ENCODE data around the gene MYORG.

Gene MYORG

DNA sequence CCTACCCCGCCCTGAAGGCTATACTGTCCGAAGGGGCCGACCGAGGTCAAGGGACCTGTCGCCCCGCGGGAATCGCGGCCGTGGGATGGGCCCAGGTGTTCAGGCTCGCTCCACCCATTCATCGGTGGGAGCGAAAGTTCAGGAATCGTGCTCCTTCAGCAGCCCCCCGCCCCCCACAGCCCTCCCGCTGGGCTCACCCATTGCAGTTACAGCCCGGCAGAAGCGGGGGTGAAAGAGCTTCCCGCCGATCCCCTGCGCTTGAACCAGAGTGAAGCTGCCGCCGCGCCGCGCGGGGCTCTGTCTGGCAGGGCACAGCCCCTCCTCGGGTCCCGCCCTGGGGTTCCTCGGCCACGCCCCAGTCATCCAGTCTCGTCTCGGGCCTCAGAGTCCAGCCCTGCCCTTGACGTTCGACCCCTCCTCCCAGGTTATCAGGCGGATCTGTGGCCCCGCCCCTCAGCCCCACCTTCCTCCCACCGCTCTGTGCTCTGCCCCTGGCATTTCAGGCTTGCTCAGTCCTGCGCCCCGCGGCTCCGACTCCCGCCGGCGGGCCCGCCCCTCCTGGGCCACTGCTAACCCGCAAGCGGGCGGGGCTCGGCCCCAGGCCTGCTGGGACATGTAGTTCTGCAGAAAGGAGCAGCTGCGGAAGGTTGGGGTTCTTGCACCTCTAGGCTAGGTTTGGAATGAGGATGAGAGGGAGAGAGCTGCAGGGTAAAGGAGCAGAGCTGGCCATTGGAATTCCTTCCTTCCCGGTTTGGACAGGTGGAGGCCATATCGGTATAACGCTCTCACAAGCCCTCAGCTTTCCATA is at the start of gene MYORG:
Gene MYORG, minus strand, starts transcription at position 303 of the 808 bp plus-strand sequence. CDS start 3,955 bp downstream, outside the sequence.
- no peak for DNase-seq (ENCODE audit: low read depth, low spot score)

DNA sequence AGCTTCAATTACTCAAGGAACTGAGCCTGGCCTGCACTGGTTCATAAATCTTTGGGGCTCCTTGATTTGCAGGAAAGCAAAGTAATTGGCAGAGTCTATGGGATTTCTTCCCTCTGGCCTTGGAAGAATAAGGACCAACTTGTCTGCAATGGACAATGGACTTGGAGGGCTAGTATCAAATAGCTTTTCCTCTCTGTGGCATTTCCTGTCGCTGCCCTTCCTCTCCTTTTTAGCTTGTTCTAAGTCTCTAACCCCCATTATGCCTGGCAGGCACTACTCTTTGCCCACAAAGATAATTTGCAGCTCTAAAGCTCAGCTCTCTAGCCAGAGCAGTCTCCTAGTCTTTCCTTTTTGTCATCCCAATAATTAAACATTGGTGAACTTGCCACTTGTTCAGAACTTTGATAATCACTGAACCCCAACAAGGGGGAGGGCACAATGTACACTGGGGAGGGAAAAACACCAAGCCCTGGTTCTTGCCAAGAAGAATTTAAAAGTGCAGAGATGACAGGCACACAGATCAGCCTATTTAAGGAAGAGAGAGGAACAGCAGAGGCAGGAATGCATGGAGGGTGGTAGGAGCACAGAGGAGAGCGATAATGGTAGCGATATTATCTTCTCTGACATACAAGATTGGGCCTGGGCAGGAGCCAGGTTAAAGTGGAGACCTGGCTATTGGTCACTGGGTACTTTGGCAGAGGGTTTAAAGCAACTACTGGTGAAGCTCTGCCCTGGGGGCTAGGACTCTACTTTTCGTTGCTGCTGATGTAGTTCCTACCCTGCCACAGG is 43.2 kb upstream of the MYORG start:
- DNase-seq (ENCODE audit: low read depth, low spot score): no peak

DNA sequence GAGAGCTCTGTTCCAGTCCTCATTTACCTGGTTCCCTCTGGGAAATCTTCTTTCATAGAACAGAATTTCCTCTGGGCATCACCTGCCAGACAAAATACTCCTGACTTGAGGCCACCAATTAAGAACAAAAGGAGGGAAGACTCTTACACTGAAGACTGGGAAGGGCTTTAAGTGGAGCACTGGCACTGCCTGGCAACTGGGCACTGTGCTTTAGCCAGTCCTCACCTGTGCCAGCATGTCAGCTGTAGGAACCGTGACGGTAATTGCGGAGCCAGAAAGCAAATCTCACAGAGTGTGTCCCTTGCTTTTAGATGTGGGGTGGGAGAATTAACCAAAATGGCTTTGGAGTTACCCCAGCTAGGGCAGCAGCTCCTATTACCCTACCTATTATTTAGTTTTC is 41.0 kb upstream of the MYORG start:
- no peak for DNase-seq (ENCODE audit: low read depth, low spot score)

DNA sequence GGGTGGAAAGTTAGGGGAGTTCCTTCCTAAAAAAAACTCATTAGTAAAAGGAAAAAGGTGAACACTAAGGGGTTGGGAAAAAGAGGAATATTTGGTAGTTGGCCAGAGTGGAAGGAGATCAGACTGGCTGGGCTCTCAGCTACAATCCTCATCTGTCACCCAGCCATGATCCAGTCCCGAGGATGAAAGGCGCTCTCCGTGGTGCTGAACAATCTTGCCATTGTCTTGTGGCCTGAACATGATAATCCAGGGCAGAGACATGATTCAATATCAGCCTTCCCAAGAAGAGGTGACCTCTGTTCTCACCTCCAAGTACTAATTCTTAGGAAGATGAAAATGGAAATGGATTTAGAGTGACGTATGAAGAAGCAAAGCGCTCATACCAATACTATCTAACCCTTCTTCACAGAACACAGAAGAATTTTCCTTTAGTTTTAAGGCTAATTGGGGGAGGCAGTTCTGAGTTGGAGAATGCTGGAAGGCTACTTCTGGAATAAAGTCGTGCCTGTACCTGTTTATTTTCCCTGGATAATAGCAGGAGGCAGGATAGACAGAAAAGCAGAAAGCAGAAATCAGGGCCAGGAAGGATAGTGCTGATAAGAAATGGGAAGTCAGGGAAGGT is 36.6 kb upstream of the MYORG start:
- DNase-seq (ENCODE audit: low read depth, low spot score): no peak

DNA sequence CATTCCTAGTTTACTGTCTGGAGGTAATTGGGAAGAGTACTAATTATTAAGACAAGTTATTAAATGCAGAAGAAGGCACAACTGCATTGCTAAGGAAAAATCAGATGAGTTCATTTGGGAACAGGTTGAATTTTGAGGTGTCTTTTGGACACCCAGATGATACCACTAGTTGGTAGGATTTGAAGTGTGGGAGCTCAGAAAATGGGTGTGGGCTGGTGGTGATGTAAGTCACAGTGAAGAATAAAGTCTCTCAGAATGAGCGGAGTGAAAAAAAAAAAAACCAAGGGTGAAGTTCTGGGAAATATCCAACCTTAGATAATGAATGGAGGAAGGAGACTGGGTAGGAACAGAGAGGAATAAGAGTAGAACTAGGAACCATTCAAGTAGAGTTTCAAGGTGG is 35.6 kb upstream of the MYORG start:
- no peak for DNase-seq (ENCODE audit: low read depth, low spot score)

DNA sequence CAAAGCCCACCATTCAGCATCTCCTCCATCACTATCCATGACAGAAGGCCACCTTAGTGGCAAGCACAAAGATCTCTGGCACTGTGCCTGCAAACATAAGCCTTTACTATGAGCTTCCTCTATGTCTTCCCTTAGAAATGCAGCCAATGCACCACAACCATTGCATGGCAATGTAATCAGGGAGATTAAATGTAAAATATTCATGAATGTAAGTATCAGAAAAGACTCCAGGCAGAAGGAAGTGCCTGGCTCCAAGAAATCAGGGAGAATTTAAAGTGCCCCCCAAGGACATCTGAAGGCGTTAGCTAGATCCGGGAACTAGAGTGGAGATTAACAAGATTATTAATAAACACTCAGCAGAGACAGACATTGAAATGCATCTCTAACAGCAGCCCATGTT is 32.5 kb upstream of the MYORG start:
- DNase-seq (ENCODE audit: low read depth, low spot score): no peak

DNA sequence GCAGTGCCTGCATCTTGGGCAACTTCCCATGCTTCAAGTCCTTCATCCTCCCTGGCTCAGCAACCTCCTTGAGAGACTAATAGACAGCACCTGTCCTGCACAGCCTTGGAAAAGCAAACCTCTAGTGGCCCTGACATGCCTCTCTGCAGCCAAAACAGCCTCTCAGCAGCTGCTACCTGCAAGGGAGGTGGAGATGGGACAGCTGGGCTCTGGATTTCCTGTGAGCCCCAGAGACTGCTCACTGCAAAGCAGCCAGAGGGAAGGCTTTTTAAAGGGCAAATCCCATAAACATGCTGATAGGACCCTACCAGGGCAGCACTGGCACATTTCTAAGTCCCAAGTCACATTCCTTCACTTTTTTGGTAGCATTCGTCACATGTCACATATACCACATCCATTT is 31.5 kb upstream of the MYORG start:
- DNase-seq (ENCODE audit: low read depth, low spot score): no peak

DNA sequence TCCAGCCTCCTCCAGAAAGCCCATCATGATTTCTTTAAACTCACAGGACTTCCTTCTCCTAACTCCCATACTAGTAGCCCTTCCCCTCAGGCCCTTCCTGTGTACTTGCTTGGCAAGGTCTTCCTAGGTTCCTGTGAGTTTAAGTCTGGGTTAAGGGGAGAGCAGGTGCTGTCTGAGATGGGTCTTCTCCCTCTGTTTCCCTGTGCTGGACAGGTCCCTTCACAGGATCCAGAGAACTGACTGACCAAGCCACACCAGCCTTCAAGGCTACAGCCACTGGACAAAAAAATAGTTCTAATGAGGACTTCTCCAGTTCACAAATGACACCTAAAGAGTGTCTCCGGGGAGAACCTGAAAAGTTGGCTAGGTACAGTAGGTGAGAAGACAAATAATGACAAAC is 29.5 kb upstream of the MYORG start:
- DNase-seq (ENCODE audit: low read depth, low spot score): no peak

DNA sequence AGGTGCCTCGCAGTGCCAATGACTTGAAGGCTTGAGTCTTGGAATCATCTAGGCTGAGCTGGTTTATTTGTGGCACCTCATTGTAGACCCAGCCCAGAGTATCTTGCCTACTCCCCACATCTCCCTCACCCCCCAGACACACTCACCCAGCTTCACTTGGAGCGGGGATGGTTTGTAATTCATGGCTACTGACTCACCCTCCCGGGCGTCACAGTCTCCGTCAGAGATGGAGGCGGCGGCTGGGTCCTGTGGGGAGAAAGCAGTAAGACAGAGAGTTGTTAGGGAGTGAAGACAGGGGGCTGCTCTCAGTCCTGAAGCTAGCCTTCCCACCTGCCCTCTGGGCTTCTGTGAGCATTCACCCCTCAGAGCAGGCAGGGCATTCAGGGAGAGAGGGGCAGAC is 29.0 kb upstream of the MYORG start:
- no peak for DNase-seq (ENCODE audit: low read depth, low spot score)

DNA sequence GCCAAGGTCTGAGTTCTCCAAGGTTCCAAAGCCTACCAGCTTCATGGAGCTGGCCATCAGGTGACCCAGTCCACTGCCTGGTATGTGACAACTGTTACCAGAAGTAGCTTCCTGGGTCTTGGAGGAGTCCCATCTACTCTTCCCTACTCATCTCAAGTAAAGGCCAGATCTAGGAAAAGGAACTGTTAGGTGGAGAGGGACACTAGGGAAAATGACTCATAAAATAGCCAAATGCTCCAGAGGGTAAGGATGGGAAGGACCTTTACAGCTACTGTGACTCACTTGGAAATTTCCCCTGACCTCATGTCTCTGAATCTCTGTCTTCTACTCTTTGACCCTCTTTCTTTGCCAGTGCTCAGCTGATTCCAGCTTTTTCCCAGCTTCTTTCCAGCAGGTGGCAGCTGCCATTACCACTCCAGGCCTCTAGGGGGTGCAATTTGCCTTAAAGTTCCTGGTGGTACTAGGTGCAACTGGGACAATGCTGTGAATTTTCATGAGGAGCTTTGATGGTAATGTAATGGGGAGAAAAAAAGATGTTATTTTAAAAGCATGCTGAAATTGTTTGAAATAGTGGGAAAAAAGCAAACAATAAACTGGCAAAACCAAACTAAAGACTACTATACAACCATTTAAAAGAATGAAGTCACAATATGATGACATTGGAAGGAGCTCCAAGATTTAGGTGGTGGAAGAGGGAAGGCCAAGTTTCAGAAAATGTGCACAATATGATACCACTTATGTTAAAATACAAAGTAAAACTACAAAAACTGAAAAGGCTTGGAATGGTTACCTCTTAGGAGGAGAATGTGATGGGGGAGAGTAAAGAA is 27.1 kb upstream of the MYORG start:
- no peak for DNase-seq (ENCODE audit: low read depth, low spot score)

DNA sequence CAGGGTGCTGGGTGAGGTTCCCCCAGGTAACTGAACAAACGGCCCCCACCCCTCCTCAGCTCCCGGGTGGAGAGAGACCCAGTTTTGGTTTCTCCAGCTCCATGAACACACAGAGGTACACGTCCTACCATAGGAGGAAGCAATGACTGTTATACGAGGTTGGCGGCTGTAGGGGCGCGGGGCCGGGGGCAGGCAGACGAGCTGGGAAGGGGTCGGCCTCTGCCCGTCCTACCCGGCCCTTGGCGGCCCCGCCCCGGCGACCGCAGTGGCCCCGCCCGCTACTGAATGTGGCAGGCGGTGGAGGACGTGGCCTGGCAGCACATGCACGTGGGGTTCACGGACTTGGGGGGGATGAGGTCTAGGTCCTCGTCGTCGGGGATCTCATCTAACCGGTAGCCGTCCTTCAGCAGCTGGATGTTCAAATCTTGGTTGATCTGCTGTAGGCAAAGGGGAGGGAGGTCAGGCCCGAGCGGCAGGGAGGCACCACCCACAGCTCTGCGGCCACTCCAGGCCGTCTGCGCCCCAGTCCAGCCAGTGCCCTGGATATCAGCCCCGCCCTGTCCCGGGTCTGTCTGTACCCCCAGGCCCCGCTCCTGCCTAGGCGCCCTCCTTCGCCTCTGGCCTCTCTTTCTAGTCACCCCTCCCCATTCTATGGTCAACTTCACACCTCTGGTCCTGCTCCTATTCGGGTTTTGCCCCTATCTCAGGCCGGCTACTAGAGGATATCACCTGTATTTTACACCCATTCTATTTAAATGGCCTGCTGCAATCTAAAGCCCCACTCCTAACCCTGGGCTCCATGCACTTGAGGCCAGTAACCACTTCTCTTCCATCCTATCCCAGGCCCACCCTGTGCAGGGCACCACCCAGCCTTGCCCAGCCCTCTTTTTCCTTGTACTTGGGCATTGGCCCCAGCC is 24.2 kb upstream of the MYORG start:
- no peak for DNase-seq (ENCODE audit: low read depth, low spot score)

DNA sequence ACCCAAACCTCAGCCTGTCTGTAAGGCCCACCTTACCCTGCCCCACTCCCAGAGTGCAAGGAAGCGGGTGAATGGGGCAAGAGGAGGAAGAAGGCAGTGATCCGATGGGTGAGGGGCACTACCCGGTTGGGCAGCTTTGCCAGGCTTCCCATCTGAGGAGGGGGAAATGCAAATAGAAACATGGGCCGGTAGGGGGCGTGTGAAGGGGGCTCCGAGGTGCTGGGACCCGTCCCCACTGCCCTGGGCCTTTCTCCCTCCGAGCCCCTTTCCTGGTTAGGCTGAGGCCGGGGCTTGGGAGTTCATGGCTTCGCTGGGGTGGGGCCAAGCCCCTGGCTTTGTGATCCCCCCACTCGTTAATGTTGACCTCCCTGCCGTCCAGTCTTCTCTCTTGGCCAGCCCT is 23.6 kb upstream of the MYORG start:
- no peak for DNase-seq (ENCODE audit: low read depth, low spot score)

DNA sequence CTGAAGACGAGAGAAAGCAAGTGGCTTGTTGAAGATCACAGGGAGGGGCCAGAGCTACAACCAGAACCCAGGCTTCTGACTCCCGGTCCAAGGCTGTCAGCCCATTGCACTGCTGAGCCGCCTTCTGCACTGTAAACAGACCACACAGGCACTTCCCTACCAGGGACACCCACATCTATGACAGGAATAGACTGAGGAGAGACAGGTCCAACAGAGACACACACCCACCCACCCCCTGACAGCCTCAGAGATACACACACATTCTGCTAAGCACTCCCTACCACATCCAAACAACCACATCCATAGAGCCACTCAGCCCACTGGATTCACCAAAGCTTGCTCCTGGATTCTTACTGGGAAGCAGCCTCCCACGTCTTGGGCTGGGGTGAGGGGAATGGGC is 23.0 kb upstream of the MYORG start:
- no peak for DNase-seq (ENCODE audit: low read depth, low spot score)

DNA sequence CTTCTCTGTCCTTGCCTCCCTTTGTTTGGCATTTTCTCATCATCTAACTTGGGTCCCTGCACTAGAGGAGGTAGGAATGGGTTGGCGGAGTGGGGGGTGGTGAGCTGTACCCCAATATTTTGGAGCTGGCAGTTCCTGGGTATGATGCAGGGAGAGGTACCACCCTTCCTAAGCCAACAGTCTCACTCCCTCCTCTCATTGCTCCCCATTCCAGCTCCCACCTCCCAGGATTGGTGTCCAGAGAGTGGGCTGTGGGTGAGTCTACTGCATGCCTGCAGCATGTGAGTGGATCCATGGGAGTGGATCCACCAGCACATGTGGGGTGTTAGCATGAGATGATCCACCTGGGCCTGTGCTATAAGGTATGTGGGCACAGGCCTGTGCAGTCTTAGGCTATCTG is 22.2 kb upstream of the MYORG start:
- no peak for DNase-seq (ENCODE audit: low read depth, low spot score)

DNA sequence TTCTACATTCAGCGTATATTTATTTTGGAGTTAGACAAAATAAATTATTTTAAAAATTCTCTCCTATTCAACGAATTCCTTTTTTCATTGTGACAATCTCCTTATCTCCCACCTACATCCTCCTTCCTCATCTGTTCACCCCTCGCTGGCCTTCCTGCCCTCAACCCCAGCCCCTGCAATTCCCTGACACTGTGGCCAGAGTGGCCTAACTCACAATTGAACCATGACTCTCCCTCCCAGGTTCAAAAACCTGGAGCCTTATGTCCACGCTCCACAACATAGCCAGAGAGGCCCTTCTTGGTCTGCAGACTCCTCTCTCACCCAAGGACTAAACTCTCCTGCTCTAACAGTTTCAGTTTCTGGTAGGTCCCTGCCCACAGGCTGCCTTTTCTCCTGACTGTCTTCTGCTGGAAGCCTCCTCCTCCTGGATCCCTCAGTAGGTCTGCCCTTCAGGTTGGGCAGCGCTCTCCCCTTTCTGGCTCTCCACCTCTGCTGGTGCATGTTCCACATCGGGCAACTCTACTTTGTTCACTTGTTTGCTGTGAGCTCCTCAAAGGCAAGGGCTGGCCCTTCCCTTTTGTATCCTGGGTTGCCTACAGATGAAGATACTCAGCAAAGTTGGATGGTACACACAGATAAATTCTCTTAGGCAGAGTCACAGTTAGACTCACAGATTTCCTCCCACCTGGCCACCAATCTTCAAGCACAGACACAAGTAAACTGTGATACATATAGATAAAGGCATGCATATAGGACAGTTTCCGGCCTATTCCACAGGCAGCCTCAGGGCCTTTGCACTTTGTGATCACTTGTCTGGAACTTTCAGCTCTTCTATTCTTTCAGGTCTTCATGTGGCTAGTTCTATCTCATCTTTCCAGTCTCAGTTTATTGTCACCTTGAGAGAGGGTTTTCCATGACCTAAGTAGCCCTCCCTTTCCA is 19.8 kb upstream of the MYORG start:
- no peak for DNase-seq (ENCODE audit: low read depth, low spot score)

DNA sequence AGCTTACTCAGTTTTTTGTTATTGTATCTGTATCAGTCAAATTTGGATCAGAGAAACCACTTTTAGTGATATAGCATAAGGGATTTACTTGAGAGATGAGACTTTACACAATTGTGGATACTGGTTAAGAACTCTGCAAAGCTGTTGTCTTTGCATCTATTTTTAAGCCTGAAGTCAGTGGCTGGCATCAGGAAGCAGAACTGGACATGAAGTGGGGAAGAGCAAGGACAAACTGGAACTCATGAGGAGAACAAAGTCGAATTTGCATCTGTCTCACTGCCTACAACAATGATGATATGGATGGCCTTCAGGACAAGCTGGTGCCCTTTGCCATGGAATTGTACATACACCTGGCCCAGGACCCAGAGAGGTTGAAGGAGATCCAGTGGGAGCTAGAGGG is 15.8 kb upstream of the MYORG start:
- no peak for DNase-seq (ENCODE audit: low read depth, low spot score)

DNA sequence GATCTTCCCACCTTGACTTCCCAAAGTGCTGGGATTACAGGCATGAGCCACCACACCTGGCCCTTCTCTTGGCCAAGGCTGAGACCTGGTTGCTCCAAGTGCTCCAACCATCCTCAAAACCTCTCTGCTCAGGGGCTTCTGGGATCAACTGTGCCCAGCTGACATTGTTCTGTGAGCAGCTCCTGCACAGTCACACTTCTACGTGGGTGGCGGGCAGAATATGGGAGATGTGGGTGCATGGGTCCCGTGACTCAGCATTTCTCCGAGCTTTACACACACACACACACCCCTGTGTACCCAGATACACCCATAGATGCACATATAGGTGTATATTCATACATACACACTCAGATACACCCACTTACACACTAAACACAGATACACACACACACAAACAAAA is 10.5 kb upstream of the MYORG start:
- DNase-seq (ENCODE audit: low read depth, low spot score): no peak

DNA sequence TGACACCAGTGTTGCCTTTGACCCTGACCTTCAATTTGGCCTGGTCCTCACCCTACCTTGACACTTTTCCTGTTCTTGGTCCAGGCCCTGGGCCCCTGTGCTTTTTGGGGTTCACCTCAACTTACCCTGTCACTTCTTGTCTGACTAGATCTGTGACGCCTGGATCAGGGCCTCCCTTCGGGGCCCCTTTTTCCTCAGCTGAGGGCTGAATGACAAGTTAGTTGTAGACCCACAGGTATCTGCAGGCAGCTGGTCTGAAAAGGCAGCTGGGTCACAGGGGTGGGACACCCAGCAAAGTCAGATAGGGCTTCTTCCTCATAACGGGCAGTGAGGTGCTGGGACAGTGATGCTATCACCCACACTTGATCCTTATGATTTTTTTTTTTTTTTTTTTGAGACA is 10.0 kb upstream of the MYORG start:
- DNase-seq (ENCODE audit: low read depth, low spot score): no peak

DNA sequence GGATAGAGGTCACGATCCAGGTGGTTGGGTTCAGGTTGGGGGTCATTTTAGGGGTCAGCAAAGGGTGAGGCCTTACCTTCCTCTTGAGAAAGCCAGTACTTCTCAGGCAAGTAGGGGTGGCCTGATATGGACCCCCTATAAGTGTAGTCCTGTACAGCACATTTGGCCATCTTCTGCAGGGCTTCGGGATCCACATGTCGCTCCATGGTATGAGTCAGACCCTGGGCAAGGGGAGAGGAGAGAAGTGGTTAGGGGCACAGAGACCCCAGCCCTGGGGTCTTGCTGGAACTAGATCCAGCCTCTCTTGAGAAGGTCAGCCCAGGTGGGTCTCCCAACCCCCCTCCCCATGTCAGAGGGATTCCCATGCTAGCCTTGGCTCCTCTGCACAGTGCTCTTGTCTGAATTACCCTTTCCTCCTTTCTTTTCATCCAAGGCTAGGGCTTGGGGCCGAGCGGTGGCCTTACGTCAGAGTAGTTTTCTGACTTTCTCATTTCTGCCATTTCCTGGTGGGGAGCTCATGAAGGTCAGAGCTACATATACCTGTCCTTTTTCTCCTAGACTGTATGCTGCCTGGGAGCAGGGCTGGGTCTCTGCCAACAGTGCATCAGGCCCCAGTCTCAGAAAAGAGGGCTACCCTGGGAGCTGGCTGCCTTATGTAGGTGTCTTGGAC is 9.0 kb upstream of the MYORG start:
- no peak for DNase-seq (ENCODE audit: low read depth, low spot score)
